Muscle of back (tissue), 11 donors: ENCODE results near the gene MICAL3. TPM values are rescaled to one million over a fixed set of nuclear protein-coding genes. Genes with fewer than 3 reads are reported as not detected.
"Not testable (repeated sequence)": the region's sequence is repeated elsewhere in the genome, so short reads cannot be mapped to it uniquely, and the experiment has no call there.

Experiments used
- DNase-seq, 3 donors: peaks; one replicate each; pipeline versions ENCODE4 v3.0.0 to v3.0.0-alpha.2; 2013
- polyA plus RNA-seq, 10 donors: library from polyadenylated mRNA; unstranded; fragments of 120-200 nt; gene quantifications; one replicate each; pipeline ENCODE4 v1.2.1, GENCODE V29; 2013; ENCODE audit not compliant: insufficient read length in 10 of 10

The MICAL3 gene
- polyA plus RNA-seq, 10 donors: 24.8 to 49.3 (median 31.7) TPM

DNA sequence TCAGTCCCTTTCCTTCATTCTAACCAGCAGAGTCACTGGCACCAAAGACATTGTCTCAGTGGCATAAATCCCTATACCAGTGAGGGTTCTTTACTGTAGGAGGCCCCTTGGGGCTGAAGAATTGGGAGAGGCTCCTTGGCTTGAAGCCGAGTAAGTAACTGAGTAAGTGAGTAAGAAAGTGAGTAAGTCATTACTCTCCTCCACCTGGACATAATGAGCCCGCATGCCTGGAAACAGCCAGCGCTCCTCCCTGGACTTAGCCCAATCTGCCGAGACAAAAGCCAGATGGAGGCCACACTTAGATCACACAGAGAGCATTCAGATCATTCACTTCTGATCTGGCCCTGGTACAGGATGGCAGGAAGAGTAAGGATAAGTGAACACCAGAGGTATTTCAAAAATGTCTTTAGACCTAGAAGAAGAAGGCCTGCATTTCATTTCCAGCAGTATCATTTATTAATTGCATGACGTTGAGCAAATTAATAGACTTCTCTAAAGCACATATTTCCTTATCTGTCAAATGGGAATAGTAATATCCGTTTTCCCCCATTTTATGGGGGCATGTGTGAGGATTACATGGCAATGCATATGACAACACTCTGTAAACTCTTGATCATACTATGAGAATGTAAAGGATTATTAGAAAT, 8.2 kb upstream of the MICAL3 start:
- DNase-seq: peak in 1 of 3 donors; percentile 67

DNA sequence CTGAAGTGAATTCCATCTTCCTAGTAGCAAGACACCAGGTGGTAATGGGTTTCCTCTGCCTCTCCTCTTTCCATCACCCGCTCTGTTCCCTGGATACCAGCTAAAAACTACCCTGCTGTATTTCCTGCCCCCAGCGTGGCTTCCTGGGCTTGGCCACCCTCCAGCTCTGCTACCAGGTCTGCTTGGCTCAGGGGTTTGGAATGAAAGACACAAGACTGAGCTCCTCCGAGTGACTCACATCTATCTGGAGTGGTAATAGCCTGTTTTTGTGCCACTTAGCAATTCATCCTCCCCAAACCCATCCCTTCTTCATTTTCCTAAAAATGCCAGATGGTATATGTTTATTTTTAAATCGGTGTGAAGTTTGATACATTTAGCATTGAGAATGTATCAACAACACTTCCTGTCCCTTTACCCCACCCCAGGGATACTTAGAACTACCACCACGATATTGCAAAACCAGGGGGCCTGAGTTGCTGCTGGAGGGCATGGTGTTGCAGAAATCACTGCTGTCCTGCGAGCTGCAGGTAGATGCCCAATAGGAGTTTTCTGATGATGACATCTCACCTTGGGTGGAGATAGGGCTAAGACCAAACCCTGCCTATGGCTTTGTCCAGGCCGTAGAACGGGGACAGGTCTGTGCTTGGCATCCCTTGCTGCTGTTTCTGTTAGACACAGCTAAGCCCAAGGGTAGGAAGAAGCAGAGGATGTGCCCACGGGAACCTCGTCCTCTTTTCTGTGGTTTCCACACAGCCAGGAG, 7.5 kb upstream of the MICAL3 start:
- peak in 1 of 3 donors; percentile 90 for DNase-seq

DNA sequence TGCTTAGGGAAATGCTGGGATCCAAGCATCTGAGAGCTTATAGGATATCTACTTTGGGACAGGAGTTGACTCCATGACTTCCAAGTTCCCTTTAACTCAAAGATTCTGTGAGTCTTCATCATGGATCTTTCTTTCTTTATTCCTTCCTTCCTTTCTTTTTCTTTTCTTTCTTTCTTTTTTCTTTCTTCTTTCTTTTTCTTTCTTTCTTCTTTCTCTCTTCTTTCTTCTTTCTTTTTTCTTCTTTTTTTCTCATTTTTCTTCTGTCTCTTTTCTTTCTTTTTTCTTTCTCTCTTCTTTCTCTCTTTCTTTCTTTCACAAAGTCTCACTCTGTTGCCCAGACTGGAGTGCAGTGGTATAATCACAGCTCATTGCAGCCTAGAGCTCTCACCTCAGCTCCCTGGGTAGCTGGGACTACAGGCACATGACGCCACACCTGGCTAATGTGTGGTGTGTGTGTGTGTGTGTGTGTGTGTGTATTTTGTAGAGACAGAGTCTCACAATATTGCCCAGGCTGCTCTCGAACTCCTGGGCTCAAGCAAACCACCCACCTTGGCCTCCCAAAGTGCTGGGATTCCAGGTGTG, 5.4 kb upstream of the MICAL3 start:
- DNase-seq: no peak

DNA sequence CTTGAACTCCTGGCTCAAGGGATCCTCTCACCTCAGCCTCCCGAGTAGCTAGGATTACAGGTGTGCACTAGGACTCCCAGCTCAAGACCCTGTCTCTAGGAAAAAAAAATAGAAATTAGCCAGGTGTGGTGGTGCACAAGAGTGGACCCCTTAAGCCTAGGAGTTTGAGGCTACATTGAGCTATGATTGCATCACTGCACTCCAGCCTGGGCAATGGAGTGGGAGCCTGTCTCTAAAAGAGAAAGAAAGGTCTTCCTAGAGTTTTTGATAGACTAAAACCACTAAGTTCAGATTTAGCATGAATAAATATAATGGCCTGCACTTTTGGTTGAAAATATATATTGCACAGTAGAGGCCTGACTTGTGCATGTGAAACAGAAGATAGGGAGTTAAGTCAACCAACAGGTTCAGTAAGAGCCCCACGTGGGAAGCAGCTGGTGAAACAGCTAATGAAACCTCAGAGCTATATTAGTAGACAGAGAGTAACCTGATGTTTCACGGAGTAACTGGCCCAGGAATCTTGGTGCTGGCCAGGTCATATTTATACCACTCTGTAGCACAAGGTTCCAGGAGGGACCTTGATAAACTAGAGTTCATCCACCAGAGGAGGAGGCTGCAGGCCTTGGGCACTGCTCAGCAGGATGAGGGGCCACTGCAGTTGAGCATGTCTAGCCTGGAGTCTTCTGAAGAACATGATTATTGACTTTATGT, 4.6 kb upstream of the MICAL3 start:
- DNase-seq: no peak

DNA sequence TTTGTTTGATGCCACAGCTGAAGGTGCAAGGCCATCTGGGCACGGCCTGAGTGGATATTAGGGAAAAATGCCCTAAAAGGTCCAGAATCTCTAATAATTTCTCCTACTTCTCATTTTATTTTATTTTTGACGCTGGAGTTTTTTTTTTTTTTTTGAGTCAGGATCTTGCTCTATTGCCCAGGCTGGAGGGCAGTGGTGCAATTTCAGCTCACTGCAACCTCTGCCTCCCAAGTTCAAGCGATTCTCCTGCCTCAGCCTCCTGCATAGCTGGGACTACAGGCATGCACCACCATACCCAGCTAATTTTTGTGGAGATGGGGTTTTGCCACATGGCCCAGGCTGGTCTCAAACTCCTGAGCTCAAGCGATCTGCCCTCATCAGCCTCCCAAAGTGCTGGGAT, 1.5 kb upstream of the MICAL3 start:
- DNase-seq: not testable (repeated sequence)

DNA sequence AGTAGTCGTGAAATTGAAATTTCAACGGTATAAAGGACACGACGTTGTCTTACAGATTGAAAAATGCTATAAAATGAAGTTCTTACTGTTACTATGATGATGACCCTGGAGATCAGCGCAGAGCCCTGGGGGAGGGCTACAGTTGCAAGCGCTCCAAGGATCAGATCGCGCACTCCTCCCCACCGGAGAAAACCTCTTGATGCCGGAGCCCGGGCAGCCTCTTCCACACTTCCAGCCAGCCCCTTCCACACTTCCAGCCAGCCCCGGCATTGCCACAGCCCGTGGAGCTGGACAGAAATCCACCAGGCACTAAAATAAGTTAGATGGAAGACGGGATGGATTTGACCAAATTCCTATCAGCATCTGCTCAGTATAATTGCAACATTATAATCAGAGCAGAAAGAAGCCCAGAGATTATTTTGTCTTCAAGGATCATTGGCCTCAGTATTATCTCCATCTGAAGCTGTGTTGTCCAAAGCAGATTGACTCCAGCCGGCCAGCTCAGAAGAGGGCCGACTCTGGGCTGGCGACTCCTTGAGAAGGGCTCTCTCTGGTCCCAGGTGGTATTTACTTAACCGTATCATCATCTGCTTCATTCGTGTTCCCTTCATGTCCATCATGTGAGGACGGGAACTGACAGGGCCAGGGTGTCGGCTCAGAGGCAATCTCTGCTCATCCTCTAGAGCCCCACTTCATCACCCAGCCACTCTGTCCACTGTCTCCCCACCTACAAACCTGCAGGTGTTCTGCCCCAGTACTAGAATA, 777 bp upstream of the MICAL3 start:
- no peak for DNase-seq

DNA sequence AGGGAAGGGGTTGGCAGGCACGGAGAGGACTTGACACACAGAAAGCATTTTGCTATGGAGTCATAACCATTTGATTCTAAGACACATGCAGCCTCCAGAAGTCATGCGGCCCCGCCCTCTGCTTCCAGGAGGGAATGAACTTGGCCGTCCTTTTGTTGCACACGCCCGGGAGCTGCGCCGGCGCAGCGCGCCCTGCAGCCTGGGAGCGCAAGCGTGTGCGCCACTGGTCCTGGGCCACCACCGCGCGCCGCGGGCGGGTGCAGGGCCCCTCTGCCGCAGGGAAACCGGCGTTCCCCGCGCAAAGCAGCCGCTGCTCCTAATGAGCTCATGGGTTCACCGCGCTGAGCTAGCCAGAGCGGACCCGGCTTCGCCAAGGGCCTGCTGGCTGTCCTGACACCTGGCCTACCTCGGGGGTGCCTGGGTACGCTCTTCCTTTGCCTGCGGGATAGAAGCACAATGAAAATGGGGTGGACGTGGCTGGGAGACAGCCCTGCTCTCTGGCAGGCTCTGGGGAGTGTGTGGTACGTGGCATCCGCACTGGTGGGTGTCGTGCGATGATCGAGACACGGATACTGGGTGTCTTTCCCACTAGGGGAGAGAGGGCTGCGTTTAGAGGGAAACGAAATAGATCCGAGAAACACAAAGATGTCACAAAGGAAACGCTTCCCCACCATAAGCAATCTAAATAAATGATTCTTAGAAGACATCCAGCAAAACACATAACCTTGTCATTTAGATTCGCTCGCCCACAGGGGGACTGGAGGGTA, 669 bp downstream of the MICAL3 start:
- peak; percentile 80 to 93 (median 88) for DNase-seq

DNA sequence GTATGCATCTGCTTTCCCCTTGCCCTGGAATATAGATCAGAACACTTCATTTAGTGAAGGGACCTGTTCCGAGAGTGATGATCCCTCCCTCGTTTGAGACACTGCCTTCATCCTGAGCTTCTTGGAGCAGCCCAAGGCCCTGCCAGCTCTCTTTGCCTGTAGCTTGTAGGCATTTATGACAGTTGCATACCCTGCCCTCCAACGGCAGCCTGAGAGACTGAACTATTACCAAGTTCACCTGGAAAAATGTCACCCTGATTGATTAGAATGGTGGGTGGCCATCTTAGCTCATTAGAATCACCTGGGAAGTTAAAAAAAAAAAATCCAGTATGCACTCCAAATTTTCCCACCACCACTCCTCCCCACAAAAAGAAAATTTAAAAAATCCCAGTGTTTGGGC, 1.5 kb downstream of the MICAL3 start:
- DNase-seq: no peak

DNA sequence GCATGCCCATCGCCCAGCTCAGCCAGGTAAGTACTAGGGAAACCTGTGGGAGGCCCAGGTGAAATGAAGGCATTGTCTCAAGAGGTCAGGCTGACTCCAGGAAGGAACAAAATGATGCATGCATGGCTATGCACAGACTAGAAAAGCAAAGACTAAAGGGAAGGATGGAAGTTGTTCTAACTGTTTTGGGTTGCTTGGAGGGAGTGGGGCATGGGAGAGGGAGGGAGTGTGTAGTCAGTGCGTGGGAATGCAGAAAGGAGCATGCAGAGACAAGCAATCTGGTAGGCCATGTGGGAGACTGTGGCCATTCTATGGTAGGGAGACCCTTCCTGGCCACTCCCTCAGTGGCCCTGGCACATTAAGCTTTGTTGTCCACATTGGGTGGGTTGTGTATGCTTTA, 2.9 kb downstream of the MICAL3 start:
- no peak for DNase-seq

DNA sequence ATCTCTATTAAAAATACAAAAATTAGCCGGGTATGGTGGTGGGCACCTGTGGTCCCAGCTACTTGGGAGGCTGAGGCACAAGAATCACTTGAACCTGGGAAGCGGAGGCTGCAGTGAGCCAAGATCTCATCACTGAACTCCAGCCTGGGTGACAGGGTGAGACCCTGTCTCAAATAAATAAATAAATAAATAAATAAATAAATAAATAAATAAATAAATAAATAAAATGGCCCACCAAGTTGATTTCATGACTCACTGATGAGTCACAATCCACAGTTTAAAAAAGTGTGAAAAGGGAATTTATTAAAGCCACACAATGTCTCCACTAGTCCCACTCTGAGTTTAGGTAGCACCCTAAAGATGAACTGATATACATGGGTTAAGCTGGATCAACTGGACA, 3.6 kb downstream of the MICAL3 start:
- not testable (repeated sequence) for DNase-seq

DNA sequence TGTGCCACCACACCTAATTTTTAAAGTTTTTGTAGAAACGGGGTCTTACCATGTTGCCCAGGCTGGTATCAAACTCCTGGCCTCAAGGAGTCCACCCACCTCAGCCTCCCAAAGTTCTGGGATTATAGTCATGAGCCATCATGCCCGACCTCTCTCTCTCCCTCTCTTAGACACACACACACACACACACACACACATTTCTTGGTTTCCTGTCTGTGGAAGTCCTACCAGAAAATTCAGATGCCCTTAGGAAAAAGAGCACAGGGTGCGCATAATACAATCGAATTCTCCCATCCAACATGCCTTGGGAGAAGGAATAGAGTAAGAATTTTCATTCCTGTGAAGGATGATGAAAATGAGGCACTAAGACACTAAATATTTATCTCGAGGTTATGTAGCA, 10.4 kb downstream of the MICAL3 start:
- no peak for DNase-seq

DNA sequence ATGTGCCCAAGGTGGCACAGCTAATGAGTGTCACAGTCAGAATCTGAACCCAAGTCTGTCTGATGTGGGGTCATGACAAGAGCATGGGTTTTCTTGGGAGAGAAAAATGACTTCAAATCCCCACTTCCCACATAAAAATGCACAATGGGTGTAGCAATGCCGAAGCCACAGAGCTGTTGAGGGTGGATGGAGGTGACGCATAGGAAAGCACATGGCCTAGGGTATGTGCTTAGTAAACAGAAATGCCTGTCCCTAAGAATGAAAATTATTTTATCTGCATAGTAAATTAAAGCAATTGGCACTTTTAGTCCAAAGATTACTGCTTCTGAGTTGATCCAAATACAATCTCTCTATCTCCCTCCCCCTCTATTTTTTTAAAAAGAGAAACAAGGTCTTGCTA, 10.9 kb downstream of the MICAL3 start:
- no peak for DNase-seq

DNA sequence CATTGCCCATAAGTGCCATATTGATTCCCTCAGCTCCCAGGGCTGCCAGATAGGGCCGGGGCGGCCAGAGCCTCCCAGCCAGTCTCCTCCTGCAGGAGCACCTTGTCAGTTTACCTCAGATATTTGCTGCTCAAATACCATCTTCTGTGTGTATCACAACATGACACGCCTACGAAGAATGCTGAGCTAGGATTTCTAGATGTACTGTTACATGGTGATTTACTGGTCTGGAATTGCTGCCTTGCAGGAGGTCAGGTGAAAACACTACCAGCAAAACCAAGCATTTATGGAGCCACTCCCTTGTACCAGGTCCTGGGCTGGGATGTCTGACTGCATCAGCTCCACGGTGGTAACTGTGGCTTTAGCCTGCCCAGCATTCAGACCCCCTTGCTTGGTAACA, 11.8 kb downstream of the MICAL3 start:
- DNase-seq: no peak

DNA sequence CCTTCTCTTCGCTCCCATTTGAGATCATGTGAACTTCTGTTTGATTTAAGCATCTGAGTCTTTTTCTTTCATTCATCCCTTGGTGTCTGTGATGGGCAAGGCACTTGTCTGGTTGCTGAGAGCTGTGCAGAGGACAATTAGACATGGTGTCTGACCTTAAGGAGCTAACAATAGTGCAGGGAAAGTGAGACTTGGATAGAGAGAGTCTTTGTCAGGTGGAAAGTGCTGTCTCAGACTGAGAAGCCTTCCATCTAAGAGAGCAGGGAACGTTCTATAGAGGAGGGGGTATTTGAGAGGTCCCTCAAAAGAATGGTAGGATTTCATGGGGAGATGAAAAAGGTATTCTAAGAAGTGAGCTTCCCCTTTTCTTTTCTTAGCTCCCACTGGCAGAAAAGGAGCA, 14.1 kb downstream of the MICAL3 start:
- no peak for DNase-seq

DNA sequence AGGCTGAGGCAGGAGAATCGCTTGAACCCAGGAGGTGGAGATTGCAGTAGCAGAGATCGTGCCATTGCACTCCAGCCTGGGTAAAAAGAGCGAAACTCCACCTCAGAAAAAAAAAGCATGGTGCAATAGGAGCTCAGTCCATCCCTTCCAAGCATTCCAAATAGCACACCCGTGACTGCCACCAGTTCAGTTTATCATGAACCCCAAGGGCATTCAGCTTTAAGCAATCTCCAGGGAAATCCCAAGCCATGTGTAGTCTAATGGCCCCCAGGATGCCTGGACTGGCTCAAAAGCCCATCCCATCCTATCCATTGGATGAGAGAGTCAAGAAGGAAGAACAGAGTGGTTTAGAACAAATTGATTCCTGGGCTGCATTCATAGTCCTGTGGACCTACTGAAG, 16.2 kb downstream of the MICAL3 start:
- DNase-seq: no peak

DNA sequence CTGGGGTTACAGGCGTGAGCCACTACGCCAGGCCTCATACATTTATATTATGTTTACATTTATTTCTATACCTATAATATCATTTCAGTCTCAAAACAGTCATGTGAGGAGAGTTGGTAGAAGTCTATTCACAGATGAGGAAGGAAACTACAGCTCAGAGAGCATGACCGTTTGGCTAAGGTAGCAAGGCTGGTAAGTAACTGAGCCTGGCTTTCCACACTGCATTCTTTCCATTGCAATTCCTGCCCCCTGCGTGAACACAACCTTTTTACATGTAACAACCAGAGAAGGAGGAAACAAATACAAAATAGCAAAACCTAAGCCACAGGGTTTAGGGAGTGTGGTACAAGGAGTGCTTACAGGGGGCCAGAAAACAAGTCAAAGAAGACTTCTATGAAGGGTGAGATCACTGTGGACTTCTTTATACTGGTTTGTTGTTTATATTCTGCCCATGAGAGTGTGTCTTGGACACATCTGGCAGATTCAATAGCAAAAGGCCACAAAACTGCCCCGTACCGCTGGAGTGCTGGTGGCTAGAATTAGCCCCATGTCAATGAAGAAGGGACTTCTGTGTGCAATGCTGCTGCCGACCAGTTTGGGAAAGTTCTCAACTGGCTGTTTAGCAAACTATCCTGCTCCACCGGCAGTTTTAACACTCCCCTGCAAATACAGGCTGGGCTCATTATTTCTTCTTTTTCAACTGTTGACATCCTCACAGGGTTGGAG, 19.0 kb downstream of the MICAL3 start:
- DNase-seq: no peak

DNA sequence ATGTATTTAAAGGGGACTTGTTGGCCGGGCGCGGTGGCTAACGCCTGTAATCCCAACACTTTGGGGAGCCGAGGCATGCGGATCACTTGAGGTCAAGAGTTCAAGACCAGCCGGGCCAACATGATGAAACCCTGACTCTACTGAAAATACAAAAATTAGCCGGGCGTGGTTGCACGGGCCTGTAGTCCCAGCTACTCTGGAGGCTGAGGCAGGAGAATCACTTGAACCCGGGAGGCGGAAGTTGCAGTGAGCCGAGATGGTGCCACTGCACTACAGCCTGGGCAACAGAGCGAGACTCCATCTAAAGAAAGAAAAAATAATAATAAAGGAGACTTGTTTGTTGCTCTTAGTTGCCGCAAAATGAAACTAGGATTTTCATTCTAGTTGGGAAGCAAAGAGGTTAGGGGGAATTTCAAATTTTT, 22.5 kb downstream of the MICAL3 start:
- DNase-seq: not testable (repeated sequence)

DNA sequence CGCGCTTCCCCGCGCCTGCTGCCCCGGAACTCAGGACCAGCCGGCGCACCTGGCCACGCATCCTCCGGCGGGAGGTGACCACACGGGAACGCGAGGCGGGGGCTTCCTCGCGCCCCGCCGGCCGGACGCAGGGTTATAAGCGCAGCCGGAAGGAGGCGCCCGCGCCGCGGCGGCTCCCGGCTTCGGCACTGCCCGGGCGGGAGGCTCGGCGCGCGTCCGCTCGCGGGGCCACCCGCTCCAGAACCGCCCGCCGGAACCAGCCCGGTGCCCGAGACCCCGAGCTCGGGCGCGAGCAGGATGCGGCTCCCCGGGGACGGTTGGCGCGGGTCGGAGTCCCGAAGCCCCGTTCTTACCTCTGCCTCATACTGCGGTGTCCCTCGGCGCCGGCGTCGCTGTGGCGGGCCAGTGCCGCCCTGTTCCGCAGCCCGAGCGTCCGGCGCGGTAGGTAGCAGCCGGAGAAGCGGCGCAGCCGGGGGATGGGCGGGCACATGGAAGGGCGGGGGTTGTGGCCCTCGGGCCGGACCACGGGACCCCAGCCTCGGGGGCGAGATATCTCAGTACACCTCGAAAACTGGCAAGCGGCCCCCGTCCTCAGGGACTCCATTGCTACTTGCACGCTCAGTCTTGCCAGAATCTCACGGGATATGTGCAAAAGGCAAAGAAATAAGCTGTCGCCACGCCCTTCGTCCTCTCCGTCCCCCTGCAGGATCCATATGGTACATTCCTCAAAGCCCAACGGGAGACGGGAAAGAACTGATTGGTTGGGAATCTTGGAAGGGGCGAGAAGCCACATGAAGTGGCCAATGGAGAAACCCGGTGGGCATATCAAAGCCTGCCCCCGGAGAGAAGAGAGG, 23.1 kb downstream of the MICAL3 start:
- peak; percentile 95 to 98 (median 97) for DNase-seq

DNA sequence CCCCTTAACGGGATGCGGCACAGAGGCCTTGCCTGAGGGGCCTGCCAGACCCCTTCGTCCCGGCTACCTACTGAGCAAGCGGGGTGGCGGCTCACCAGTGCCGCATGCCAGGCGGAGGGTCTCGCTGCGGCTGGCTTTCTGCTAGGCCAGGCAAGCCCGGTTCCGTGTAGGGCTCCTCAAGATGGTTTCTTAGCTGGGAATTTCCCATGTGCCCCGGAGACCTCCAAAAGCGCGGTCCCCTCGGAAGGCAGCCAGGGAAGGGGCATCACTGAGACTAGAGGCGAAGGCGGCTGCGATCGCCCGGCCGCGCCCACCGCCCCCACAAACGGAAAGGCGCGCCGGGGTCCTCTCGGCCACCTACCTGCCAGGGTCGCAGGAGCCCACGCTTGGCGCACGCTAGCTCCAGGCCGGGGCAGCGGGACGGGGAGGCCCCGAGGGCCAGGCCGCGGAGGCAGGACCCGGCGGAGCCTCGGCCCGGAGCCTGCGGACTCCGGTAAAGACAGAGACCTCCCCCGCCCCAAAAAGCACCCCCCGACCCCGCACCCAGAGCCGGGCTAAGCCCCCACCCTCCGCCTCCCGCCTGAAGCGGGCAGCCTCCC, 23.8 kb downstream of the MICAL3 start:
- peak in 2 of 3 donors; percentile 31 to 76 for DNase-seq
